WERI-Rb-1 (cell line): ENCODE results near the gene ATP2C2.

Experiments
- DNase-seq: peaks from one replicate; pipeline ENCODE4 v3.0.0-alpha.2; 2020
- H3K27ac ChIP-seq: fragments of 250-450 bp; sonication (Bioruptor Pico); 2 replicates; pipeline ENCODE4 v1.5.1; 2020; ENCODE audit warnings: mild to moderate bottlenecking, moderate library complexity
- H3K27me3 ChIP-seq: fragments of 250-450 bp; sonication (Bioruptor Pico); 2 replicates; pipeline ENCODE4 v1.5.1; 2021; ENCODE audit warnings: mild to moderate bottlenecking, low read depth, moderate library complexity; ENCODE audit not compliant: insufficient read depth, severe bottlenecking
- H3K36me3 ChIP-seq: fragments of 250-450 bp; sonication (Bioruptor Pico); 2 replicates; pipeline ENCODE4 v1.5.1; 2020; ENCODE audit warnings: mild to moderate bottlenecking, moderate library complexity
- H3K4me3 ChIP-seq: 2 replicates; pipeline ENCODE4 v1.5.1; 2011; ENCODE audit warnings: low read depth, mild to moderate bottlenecking, control low read depth, low read length
- H3K9me3 ChIP-seq: fragments of 250-450 bp; sonication (Bioruptor Pico); 2 replicates; pipeline ENCODE4 v1.5.1; 2021; ENCODE audit warnings: mild to moderate bottlenecking, moderate library complexity; ENCODE audit not compliant: severe bottlenecking
- CTCF ChIP-seq: IDR thresholded peaks from 2 replicates; pipeline ENCODE4 v1.5.1; 2011; ENCODE audit warnings: low read depth, mild to moderate bottlenecking, control low read depth, inconsistent platforms, low read length

ATP2C2 gene

GRCh38 chr16:84459533-84459894, 91.2 kb downstream of the ATP2C2 start:
- Histone ChIP-seq H3K4me3 (no peak overlapping the region), H3K27me3 (no peaks in the 10 kb centered on the region), H3K27ac (no peak overlapping the region), H3K9me3 (no peaks in the 10 kb centered on the region), H3K36me3 (no peaks in the 10 kb centered on the region)
- TF ChIP-seq CTCF, result no peak
- no peak for DNase-seq

- Histone ChIP-seq H3K4me3 (no peak overlapping the region), H3K36me3 (no peaks in the 10 kb centered on the region), H3K27me3 (no peaks in the 10 kb centered on the region), H3K9me3 (no peaks in the 10 kb centered on the region), H3K27ac (no peak overlapping the region)
- DNase-seq, result no peak
- TF ChIP-seq CTCF, result no peak
Measured at GRCh38 chr16:84459941-84460405, 91.6 kb downstream of the ATP2C2 start.

GRCh38 chr16:84460406-84461028, 92.2 kb downstream of the ATP2C2 start:
- no peak for DNase-seq
- H3K27ac ChIP-seq, result no peak overlapping the region

GRCh38 chr16:84461029-84461412, 92.7 kb downstream of the ATP2C2 start:
- Histone ChIP-seq H3K9me3 (no peaks in the 10 kb centered on the region), H3K36me3 (no peaks in the 10 kb centered on the region), H3K27ac (no peak overlapping the region), H3K4me3 (no peak overlapping the region), H3K27me3 (no peaks in the 10 kb centered on the region)
- DNase-seq, result no peak
- no peak for TF ChIP-seq CTCF

More at GRCh38 chr16:84460406-84461028, 92.2 kb downstream of the ATP2C2 start:
- no peaks in the 10 kb centered on the region for H3K27me3 ChIP-seq
- H3K36me3 ChIP-seq, result no peaks in the 10 kb centered on the region
- H3K9me3 ChIP-seq, result no peaks in the 10 kb centered on the region
- TF ChIP-seq CTCF, result no peak
- no peak overlapping the region for H3K4me3 ChIP-seq

- no peak for TF ChIP-seq CTCF
- Histone ChIP-seq H3K36me3 (no peaks in the 10 kb centered on the region), H3K4me3 (no peak overlapping the region), H3K27ac (no peak overlapping the region), H3K27me3 (no peaks in the 10 kb centered on the region), H3K9me3 (no peaks in the 10 kb centered on the region)
- no peak for DNase-seq
Measured at GRCh38 chr16:84461413-84462295, 93.3 kb downstream of the ATP2C2 start.
